ENCODE results near the gene SMAD2.
"Not testable (repeated sequence)": the region's sequence is repeated elsewhere in the genome, so short reads cannot be mapped to it uniquely, and the experiment has no call there.

Gene SMAD2

GRCh38 chr18:47832348-47832747, 98.1 kb downstream of the SMAD2 start:
- DNase-seq = no peak

DNA sequence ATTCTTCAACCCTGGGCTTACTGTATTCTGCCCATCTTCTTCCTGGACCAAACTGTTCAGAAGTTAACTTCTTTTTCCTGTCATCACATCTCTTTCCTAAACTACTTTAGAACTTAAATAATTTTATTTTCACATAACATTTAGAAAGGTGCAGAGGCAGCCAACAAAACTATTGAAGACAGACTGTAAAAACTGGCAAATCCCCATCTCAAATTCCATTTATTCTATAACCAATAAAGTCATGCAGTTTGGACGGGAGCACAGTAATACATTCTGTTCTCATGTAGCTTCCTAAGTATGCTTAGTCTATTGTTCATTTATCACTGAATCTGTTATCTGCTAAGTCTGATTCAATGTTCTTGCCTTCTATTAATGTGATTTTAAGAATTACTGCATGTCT, 99.1 kb downstream of the SMAD2 start:
- no peak for DNase-seq

GRCh38 chr18:47830772-47831171, 99.7 kb downstream of the SMAD2 start:
- no peak for DNase-seq

DNA sequence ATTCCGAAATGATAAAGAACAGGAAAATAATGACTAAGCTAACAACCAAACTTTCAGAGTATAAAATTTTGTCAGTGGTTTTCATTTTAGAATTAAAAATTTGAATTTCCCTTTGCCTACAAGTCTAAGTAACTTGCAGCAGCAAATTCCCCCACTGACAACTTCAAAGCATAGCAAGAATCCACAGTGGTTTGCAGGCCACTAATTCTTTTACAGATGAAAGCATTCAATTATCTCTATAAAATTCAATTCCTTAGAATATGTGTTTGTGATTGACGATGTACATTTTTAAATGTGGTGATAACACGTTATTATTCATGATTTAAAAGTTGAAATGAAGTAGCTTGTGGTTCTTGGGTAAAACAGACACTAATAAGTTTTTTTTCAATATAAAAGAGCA, 100.6 kb downstream of the SMAD2 start:
- DNase-seq = no peak

- DNase-seq = not testable (repeated sequence)
Measured at GRCh38 chr18:47828031-47828430, 102.4 kb downstream of the SMAD2 start.

DNA sequence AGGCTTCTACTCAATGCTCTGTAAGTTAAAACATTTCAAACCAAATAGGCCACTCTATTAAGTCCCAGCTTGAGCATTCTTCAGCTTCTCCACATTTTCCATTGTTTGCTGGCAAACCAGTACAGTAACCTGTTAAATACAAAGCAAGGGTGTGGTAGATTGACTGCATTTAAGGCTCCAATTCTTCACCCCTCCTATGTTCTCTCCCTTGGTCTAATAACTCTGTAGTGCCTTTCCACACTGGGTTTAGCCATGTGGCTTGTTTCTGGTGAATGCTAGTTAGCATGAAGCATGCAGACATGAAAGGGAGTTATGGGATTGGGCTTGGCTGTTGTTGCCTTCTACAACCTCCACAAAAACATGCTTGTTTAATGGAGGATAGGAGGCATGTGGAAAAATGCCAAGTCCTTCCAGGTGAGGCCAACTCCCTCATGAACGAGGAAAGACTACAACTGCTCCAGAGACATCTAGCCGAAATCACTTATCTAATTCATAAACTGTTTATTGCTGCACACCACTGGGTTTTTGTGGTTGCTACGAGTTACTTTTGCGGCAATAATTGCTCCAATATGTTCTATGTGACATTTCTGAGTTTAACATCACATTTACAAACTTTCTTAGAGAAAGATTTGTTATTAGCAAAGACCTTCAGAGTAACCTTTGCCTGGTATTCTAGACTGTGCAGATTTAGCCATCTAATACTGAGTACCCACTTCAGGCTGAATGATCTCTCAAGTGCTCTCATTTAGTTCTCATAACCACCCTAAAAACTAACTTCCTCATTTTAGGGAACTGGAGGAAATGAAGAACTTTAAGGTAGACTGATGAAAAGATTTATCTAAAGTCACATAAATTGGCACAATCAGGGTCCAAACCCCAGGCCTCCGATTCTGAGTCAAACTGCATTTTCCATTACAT, 104.0 kb downstream of the SMAD2 start:
- no peak for DNase-seq

DNA sequence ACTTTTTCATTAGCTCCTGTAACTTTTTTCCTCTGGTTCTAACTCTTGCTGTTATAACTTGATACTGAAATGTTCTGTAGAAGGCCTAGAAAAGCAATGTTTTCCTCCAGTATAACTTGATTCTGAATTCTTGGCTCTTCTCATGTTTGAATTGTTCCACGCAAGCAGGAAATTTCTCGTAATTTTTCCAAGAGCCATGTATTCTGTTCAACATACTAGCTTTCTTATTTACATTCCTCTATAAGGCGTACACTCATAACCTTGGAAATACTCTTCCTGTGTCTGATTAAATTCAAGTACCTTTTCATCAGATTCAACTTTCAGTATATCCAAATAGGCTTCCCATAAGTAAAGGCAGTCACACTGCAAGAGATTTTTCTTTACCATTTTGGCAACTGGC, 109.1 kb downstream of the SMAD2 start:
- DNase-seq = no peak

DNA sequence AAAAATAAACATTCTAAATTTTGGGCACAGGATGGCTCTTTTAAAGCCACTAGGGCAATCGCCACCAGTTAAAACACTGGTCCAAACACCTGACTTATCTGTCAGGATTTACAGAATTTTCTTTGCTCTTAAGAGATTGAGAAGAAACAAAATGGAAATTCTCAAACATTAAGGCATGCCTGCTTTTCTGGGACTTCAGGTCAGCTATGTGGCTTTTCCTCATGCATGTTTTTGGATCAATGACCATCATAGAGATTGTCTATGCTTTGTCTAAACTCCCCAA, 112.7 kb downstream of the SMAD2 start:
- DNase-seq = no peak

- DNase-seq = no peak
Measured at GRCh38 chr18:47817017-47817794, 113.3 kb downstream of the SMAD2 start.

GRCh38 chr18:47815486-47816270, 114.8 kb downstream of the SMAD2 start:
- DNase-seq = no peak

DNA sequence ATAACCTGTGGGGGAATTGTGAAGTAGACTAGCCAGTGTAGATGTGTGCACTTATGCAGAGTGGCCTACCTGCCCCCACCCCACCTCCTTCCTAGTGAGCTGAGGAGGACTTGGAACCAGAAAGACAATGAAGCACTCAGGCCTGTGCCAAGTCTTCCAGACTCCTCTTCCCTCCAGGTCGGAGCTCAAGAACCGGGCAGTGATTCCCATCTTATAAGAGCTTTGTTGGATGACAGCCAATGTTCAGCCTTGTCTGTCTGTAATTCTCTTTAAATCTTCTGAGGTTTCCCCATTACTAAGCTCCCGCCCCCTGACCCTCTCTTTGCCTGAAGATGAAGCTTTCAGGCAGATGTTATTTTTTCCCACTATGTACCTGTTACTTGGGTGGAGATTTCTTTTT, 121.0 kb downstream of the SMAD2 start:
- DNase-seq = no peak

- no peak for DNase-seq
Measured at GRCh38 chr18:47802802-47803201, 127.7 kb downstream of the SMAD2 start.

DNA sequence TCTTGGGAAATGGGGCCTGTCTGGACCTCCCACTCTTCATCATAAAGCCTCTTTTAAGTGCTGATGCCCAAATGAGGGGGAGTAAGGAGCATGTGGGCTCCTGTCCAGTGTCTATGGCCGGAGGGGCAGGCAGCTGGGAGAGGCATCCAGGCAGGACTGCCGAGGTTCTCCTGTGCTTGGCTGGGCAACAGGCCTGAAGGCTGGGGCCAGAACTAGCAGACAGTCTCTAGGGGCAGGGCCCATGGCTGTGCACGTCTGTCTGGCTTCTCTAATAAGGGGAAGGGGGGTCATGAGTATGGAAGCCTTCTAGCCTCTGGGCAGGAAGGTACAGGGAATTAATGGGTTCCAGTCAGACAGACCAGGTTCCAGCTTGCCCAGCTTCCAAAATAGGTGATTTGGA, 128.6 kb downstream of the SMAD2 start:
- no peak for DNase-seq

DNA sequence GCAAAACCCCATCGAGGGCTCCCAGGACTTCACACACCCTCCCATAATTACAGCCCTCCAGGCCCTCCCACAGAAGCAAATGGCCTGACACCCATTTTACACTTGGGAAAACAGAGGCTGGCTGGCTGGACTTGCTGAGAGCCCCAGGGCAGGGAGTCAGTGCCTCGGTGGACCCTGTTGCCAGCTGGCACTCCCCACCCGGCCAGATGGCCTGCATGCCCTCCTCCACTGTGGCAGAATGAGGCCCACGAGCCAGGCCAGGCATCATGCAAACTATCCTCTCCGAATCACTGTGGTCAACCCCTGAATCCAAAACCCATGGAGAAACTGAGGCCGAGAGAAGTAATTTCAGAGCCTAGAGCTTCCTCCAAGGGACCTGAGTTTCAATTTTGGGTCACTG, 129.7 kb downstream of the SMAD2 start:
- DNase-seq = no peak

- no peak for DNase-seq
Measured at GRCh38 chr18:47800248-47800647, 130.2 kb downstream of the SMAD2 start.

DNA sequence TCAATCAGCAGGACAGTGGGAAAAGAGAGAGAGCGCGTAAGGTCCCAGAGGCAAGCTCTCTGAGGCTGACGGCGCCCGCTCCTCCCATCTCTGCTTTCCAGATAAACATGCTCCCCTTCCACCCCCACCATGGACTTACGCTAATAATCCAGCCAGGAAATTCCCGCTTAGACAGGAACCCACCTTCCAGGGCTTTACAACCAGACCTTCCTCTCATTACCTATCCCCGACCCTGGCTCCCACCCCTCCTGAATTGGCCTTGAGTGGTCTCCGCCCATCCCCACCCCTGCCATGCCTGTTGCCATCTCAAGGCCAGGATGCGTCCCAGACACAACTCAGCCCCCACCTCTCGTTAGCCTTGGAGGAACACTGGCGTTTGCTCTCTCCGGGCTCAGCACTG, 131.1 kb downstream of the SMAD2 start:
- DNase-seq = no peak

DNA sequence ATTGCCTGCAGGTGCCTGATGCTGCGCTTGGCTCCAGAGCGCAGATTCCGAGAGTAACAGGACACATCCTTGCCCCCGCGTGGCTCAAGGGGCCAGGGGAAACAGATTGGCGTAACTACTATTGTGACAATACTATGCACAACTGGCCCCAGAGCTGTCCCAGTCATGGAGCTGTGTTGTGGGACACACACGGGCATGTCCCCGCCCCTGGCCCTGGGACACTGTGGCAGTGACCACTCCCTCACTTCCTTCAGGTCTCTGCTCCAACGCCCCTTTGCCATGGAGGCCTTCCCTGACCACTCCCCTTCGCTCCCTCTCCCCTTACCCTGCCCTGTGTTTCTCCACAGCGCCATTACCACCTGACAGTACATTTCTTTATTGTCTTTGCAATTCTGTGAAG, 132.1 kb downstream of the SMAD2 start:
- DNase-seq = no peak

DNA sequence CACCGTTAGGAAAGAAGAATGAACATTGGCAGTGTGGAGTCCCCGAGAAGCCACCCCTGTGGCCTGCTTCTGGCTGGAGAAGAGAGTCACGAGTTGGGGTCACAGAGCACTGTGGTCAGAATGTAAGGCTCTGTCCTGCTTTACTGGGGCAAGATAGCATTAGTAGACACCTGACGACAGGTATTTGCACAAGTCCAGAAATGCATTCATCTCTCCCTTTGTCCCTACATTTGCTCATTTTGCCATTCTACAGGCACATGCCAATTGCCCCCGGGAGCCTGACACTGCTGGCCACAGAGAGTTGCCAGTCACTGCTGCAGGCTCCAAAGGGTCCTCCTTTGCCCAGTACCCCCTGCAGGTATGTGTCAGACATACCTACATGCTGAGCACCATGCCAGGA, 133.3 kb downstream of the SMAD2 start:
- DNase-seq = no peak

DNA sequence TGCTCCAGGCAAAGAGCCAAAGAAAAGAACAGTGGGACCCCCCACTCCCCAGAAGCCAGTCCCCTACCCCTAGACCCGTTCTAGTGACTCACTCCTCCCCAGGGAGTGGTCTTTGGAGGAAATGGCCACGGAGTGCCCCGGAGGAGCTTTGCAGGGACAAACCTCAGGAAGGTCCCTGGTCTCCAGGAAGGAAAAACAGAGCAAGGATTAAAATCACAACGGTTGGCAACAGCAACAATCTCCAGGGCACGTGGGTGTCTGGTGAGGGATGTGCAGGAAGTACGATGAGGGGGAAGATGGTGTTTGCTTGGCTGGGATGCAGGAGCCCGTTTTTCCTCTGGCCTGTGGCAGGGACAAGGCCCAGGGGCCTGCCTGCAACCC, 135.0 kb downstream of the SMAD2 start:
- no peak for DNase-seq

GRCh38 chr18:47794725-47795433, 135.6 kb downstream of the SMAD2 start:
- DNase-seq = no peak

GRCh38 chr18:47793609-47794008, 136.8 kb downstream of the SMAD2 start:
- no peak for DNase-seq

DNA sequence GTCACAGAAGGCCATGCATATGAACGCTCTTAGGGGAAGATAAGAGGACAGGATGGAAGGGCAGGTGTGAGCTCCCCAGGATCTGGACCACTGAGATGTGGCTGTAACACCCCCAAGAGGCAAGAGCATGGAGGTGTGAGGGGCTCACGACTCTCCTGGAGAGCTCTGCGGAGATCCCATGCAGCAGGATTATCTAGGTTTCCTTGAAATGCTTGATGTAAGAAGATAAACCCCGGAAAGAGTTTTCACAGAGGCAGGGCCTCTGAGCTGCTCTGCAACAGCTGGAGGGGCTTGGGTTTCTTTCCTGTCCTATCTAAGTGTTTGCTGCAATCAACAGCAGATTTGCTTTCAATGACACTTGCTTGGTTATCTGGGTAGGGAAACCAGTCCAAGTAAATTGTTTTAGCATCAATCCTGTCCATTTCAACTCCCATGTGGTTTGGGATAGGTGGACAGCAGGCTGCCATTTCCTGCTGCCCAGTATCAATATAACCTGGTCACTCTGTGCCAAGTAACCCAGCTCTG, 138.9 kb downstream of the SMAD2 start:
- DNase-seq = no peak

DNA sequence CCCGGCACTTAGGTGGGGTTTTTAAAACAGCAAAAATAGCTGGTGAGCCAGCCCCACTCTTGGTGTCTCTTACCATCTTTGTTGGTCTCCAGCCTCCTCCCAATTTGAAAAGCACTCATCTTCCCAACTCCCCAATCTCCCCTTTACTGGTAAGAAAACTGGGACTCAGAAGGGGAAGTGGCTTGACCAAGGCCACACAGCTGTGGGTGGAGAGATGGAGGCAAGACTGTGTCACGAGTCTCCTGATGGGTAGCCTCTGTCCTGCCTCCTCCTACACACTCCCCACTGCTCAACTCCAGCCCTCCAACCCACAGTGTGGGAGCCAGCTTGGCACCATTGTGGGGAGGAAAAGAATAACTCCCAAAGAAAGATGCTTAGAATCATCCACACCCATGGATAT, 140.4 kb downstream of the SMAD2 start:
- DNase-seq = no peak

Data from hematopoietic multipotent progenitor cell treated with erythropoietin and hydrocortisone succinate and interleukin-3 and kit ligand, for 8 days (in vitro differentiated cells).